PC-3 (cell line): Measurements from ENCODE around the gene QDPR. TPM values are rescaled to one million over a fixed set of nuclear protein-coding genes. Genes with fewer than 3 reads are reported as not detected.

Source experiments
- ATAC-seq: fragments of 200-7000 bp; cut with Tn5 transposase; 2 replicates; pipeline ENCODE4 v1.9.1; 2020; ENCODE audit warnings: mild to moderate bottlenecking, moderate library complexity
- BruUV-seq: library from RNA; stranded (reverse); fragments of 400-500 nt; replicated peaks from 2 replicates; lab custom pipeline; 2021; lab: Mats Ljungman, UMichigan
- CTCF ChIA-PET: fragments of 300-600 bp; sonication (Branson Sonifier 250); formaldehyde crosslinking; loops from one replicate; lab custom pipeline; 2022; ENCODE audit warnings: antibody characterized with exemption; lab: Charles Lee
- POLR2A ChIA-PET: fragments of 300-600 bp; sonication (Branson Sonifier 250); formaldehyde crosslinking; loops from one replicate; lab custom pipeline; 2022; ENCODE audit warnings: antibody characterized with exemption; ENCODE audit not compliant: unreplicated experiment; lab: Charles Lee
- DNase-seq: peaks from one replicate; pipeline ENCODE4 v3.0.0-alpha.2; 2015
- H2AFZ ChIP-seq: fragments of 300-600 bp; sonication (generic); 2 replicates; pipeline ENCODE4 v1.6.0; 2016; ENCODE audit warnings: antibody characterized with exemption, low read length
- H3F3A ChIP-seq: fragments of 300-600 bp; sonication (generic); one replicate; pipeline ENCODE4 v1.6.0; 2017; ENCODE audit warnings: antibody characterized with exemption, low read length, control low read depth, mild to moderate bottlenecking; ENCODE audit not compliant: unreplicated experiment
- H3K27ac ChIP-seq: fragments of 300-600 bp; sonication (generic); 2 replicates; pipeline ENCODE4 v1.5.1; 2016; ENCODE audit warnings: mild to moderate bottlenecking, low read length
- H3K27me3 ChIP-seq: fragments of 300-600 bp; sonication (generic); 2 replicates; pipeline ENCODE4 v1.6.1; 2016; ENCODE audit warnings: low read length, mixed read lengths
- H3K36me3 ChIP-seq: fragments of 300-600 bp; sonication (generic); 2 replicates; pipeline ENCODE4 v1.6.1; 2016; ENCODE audit warnings: low read depth, mixed run types, low read length, mixed read lengths
- H3K4me1 ChIP-seq: fragments of 300-600 bp; sonication (generic); 2 replicates; pipeline ENCODE4 v1.5.1; 2016; ENCODE audit warnings: low read length; ENCODE audit not compliant: insufficient read depth
- H3K4me2 ChIP-seq: fragments of 300-600 bp; sonication (generic); 2 replicates; pipeline ENCODE4 v1.6.0; 2016; ENCODE audit warnings: low read length
- H3K4me3 ChIP-seq: fragments of 300-600 bp; sonication (generic); 2 replicates; pipeline ENCODE4 v1.5.1; 2016; ENCODE audit warnings: mild to moderate bottlenecking, low read length, mixed read lengths
- H3K79me2 ChIP-seq: fragments of 300-600 bp; sonication (generic); 2 replicates; pipeline ENCODE4 v1.6.1; 2017; ENCODE audit warnings: low read length, mixed read lengths
- H3K9ac ChIP-seq: fragments of 300-600 bp; sonication (generic); 2 replicates; pipeline ENCODE4 v1.6.0; 2016; ENCODE audit warnings: mild to moderate bottlenecking, low read length
- H3K9me2 ChIP-seq: fragments of 300-600 bp; sonication (generic); replicated peaks from 2 replicates; pipeline ENCODE4 v1.6.1; 2016; ENCODE audit warnings: mixed run types, low read length, mixed read lengths
- H3K9me3 ChIP-seq: fragments of 300-600 bp; sonication (generic); 2 replicates; pipeline ENCODE4 v1.6.1; 2016; ENCODE audit warnings: low read length, mixed read lengths
- H4K20me1 ChIP-seq: fragments of 300-600 bp; sonication (generic); 2 replicates; pipeline ENCODE4 v1.6.1; 2016; ENCODE audit warnings: low read length, mixed read lengths
- CTCF ChIP-seq: fragments of 300-600 bp; sonication (generic); conservative IDR thresholded peaks from 2 replicates; pipeline ENCODE4 v1.5.1; 2017; ENCODE audit warnings: antibody characterized with exemption, low read depth, mild to moderate bottlenecking, low read length
- EZH2 ChIP-seq: fragments of 300-600 bp; sonication (generic); IDR thresholded peaks from one replicate; pipeline ENCODE4 v1.6.1; 2017; ENCODE audit warnings: antibody characterized with exemption, mild to moderate bottlenecking, low read length; ENCODE audit not compliant: unreplicated experiment
- EZH2phosphoT487 ChIP-seq: fragments of 300-600 bp; sonication (generic); IDR thresholded peaks from 2 replicates; pipeline ENCODE4 v1.6.1; 2018; ENCODE audit warnings: mild to moderate bottlenecking, antibody characterized with exemption, low read length, borderline replicate concordance
- intact Hi-C: fragments of 100-400 bp; cut with micrococcal nuclease; formaldehyde crosslinking; loops from 2 replicates; pipeline ENCODE4 v1.9.0; 2023
- total RNA-seq: library from RNA; depleted of rRNA; stranded (reverse); fragments of >200 nt; gene quantifications from 2 replicates; pipeline ENCODE4 v1.2.3, GENCODE V29; 2014

The QDPR gene
- total RNA-seq, 1 experiment from 2014 or later, result 10.0 TPM

GRCh38 chr4:17517664-17518063 is 5.8 kb upstream of the QDPR start:
- Histone ChIP-seq H4K20me1 (no peaks in the 10 kb centered on the region), H3F3A (no peaks in the 10 kb centered on the region), H3K27me3 (peaks cover 35% of the 10 kb centered on the region), H3K4me1 (peaks cover 3% of the 10 kb centered on the region), H3K4me3 (no peak overlapping the region), H3K9me2 (no peaks in the 10 kb centered on the region), H3K36me3 (no peaks in the 10 kb centered on the region), H3K9me3 (no peaks in the 10 kb centered on the region), H2AFZ (no peak overlapping the region), H3K9ac (no peak overlapping the region), H3K27ac (no peak overlapping the region), H3K4me2 (no peak overlapping the region), H3K79me2 (no peaks in the 10 kb centered on the region)
- CTCF ChIA-PET, result no interaction called here
- 0 out of 2 replicates have a peak, but pooled peaks have one; percentile 15 for ATAC-seq
- intact Hi-C loops, result loop anchor here (10.0 kb wide), 1 partner anchor 117 kb away; no protein-coding TSS in a partner anchor
- BruUV-seq, result no TSS peak
- DNase-seq, result no peak
- TF ChIP-seq EZH2phosphoT487, result no peak
- TF ChIP-seq EZH2, result no peak
- no peak for TF ChIP-seq CTCF
- POLR2A ChIA-PET, result no interaction called here

- Histone ChIP-seq H3K36me3 (no peaks in the 10 kb centered on the region), H3K27ac (no peak overlapping the region), H3K79me2 (no peaks in the 10 kb centered on the region), H3F3A (no peaks in the 10 kb centered on the region), H3K27me3 (peaks cover 35% of the 10 kb centered on the region), H3K9me2 (no peaks in the 10 kb centered on the region), H3K9ac (no peak overlapping the region), H3K4me2 (no peak overlapping the region), H4K20me1 (no peaks in the 10 kb centered on the region), H3K9me3 (no peaks in the 10 kb centered on the region), H3K4me3 (no peak overlapping the region), H2AFZ (no peak overlapping the region), H3K4me1 (peaks cover 5% of the 10 kb centered on the region)
- BruUV-seq, result no TSS peak
- no peak for TF ChIP-seq EZH2phosphoT487
- no peak for TF ChIP-seq EZH2
- TF ChIP-seq CTCF, result no peak
- CTCF ChIA-PET, result no interaction called here
- intact Hi-C loops, result loop anchor here (10.0 kb wide), 1 partner anchor 118 kb away; no protein-coding TSS in a partner anchor
- ATAC-seq (no peak), DNase-seq (no peak)
- POLR2A ChIA-PET, result no interaction called here
Measured at GRCh38 chr4:17516980-17517379, 5.1 kb upstream of the QDPR start.

- Histone ChIP-seq H3F3A (no peaks in the 10 kb centered on the region), H3K9me3 (no peaks in the 10 kb centered on the region), H3K79me2 (peaks cover 11% of the 10 kb centered on the region), H3K4me2 (no peak overlapping the region), H3K36me3 (no peaks in the 10 kb centered on the region), H3K27ac (no peak overlapping the region), H3K27me3 (peaks cover 35% of the 10 kb centered on the region), H3K9me2 (no peaks in the 10 kb centered on the region), H3K4me3 (no peak overlapping the region), H4K20me1 (no peaks in the 10 kb centered on the region), H3K9ac (no peak overlapping the region), H2AFZ (0 out of 2 replicates have a peak overlapping the region, but pooled peaks have one; percentile 18), H3K4me1 (peaks cover 7% of the 10 kb centered on the region)
- intact Hi-C loops, result loop anchor here (10.0 kb wide), 1 partner anchor 119 kb away; no protein-coding TSS in a partner anchor
- no TSS peak for BruUV-seq
- DNase-seq (no peak), ATAC-seq (no peak)
- ChIA-PET CTCF (no interaction called here), POLR2A (no interaction called here)
- TF ChIP-seq EZH2 (no peak), CTCF (no peak), EZH2phosphoT487 (no peak)
Measured at GRCh38 chr4:17515445-17516407, 3.8 kb upstream of the QDPR start.
